Activated CD8-positive, alpha-beta T cell treated with anti-CD3 and anti-CD28 coated beads for 36 hours (primary cell): Measurements from ENCODE around the gene SRC. TPM values are rescaled to one million over a fixed set of nuclear protein-coding genes. Genes with fewer than 3 reads are reported as not detected.

Experiments used
- ATAC-seq: fragments of 200-7000 bp; cut with Tn5 transposase; one replicate; pipeline ENCODE4 v1.10.0; 2021; ENCODE audit warnings: mild to moderate bottlenecking, moderate library complexity
- CTCF ChIA-PET: fragments of 350-600 bp; sonication (Branson Sonifier 250); formaldehyde crosslinking; loops from one replicate; lab custom pipeline; 2021; ENCODE audit warnings: antibody characterized with exemption; lab: Charles Lee
- POLR2A ChIA-PET: fragments of 350-600 bp; sonication (Branson Sonifier 250); formaldehyde crosslinking; loops from one replicate; lab custom pipeline; 2021; ENCODE audit warnings: antibody characterized with exemption; lab: Charles Lee
- DNase-seq: peaks from one replicate; pipeline ENCODE4 v3.0.0-alpha.2; 2020
- H3K27ac Mint-ChIP-seq: one replicate; pipeline ENCODE4 v1.8.0; 2021; ENCODE audit warnings: mild to moderate bottlenecking, mixed read lengths
- H3K27me3 Mint-ChIP-seq: one replicate; pipeline ENCODE4 v1.8.0; 2021; ENCODE audit warnings: mixed read lengths
- H3K36me3 Mint-ChIP-seq: one replicate; pipeline ENCODE4 v1.8.0; 2021; ENCODE audit warnings: low read depth, mixed read lengths
- H3K4me1 Mint-ChIP-seq: one replicate; pipeline ENCODE4 v1.8.0; 2021; ENCODE audit warnings: low read depth, mixed read lengths
- H3K4me3 Mint-ChIP-seq: one replicate; pipeline ENCODE4 v1.8.0; 2021; ENCODE audit warnings: mild to moderate bottlenecking, moderate library complexity, mixed read lengths
- H3K9me3 Mint-ChIP-seq: one replicate; pipeline ENCODE4 v1.8.0; 2021; ENCODE audit warnings: mixed read lengths
- intact Hi-C: fragments of 100-400 bp; cut with micrococcal nuclease; formaldehyde crosslinking; loops from one replicate; pipeline ENCODE4 v1.10.0; 2022
- total RNA-seq, 2 experiments: library from RNA; stranded (reverse); gene quantifications; one replicate each; pipeline ENCODE4 v1.2.3, GENCODE V29; 2021
- TF ChIP-seq, protein P1 (sequence below): fragments of 200-600 bp; IDR thresholded peaks from one replicate; pipeline ENCODE4 v1.8.0; 2022; ENCODE audit warnings: antibody characterized with exemption, mild to moderate bottlenecking

The SRC gene
- total RNA-seq, 2 experiments from 2014 or later = 0.88 to 2.4 TPM

DNA sequence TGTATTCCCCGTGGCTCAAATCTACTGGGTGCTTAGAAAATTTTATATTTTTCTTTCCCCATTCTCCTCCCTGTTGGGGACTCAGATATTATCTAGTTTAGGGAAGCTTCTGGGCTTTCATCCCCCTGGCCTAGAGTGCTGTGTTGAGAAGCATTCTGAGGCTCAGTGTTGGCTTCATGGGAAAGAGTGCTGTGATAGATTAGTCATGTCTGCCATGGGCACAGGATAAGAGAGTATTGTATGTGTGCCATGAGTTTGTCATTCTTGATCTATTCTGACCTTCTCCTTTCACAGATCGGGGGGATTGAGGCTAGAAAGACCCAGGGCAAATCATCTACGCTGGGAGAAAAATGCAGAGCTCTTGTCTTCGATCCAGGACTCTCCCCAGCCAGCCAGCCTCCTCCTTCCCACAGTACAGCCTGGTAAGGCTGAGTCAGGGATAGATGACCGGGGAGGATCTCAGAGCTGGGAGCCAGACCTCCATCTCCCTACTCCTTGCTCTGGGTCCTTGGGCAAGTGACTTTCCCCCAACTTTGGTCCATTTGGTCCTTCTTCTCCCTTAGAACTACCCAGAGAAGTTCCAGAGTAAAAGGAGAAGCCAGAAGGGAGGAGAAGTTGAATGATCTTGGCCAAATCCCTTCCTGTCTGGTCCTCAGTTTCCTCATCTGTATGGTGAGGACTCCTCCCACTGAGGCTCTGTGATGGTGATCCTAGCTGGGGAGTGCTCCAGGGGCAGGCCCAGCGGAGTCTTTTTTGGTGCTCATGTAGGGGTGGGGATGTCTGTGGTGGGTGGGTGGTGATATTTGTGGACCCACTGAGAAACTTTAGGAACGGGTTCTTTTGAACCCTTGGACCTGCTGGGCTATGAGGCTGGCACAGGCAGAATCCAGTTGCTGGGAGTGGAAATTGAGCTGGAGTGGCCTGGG is 5.0 kb downstream of the SRC start:
- no peak overlapping the region for H3K4me3 Mint-ChIP-seq
- H3K27me3 Mint-ChIP-seq = no peaks in the 10 kb centered on the region
- H3K36me3 Mint-ChIP-seq = no peaks in the 10 kb centered on the region
- intact Hi-C loops = no loop called here
- no peak for DNase-seq
- ChIA-PET CTCF (interaction anchor here (1.0 to 2.1 kb wide), 2 partner anchors 34 to 181 kb away, joined by 3 to 5 read pairs; no protein-coding TSS in a partner anchor), POLR2A (no interaction called here)
- TF ChIP-seq, protein P1, sequence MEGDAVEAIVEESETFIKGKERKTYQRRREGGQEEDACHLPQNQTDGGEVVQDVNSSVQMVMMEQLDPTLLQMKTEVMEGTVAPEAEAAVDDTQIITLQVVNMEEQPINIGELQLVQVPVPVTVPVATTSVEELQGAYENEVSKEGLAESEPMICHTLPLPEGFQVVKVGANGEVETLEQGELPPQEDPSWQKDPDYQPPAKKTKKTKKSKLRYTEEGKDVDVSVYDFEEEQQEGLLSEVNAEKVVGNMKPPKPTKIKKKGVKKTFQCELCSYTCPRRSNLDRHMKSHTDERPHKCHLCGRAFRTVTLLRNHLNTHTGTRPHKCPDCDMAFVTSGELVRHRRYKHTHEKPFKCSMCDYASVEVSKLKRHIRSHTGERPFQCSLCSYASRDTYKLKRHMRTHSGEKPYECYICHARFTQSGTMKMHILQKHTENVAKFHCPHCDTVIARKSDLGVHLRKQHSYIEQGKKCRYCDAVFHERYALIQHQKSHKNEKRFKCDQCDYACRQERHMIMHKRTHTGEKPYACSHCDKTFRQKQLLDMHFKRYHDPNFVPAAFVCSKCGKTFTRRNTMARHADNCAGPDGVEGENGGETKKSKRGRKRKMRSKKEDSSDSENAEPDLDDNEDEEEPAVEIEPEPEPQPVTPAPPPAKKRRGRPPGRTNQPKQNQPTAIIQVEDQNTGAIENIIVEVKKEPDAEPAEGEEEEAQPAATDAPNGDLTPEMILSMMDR = no peak
- peaks cover 9% of the 10 kb centered on the region for H3K4me1 Mint-ChIP-seq
- H3K27ac Mint-ChIP-seq = no peak overlapping the region
- no peak for ATAC-seq
- H3K9me3 Mint-ChIP-seq = no peaks in the 10 kb centered on the region

DNA sequence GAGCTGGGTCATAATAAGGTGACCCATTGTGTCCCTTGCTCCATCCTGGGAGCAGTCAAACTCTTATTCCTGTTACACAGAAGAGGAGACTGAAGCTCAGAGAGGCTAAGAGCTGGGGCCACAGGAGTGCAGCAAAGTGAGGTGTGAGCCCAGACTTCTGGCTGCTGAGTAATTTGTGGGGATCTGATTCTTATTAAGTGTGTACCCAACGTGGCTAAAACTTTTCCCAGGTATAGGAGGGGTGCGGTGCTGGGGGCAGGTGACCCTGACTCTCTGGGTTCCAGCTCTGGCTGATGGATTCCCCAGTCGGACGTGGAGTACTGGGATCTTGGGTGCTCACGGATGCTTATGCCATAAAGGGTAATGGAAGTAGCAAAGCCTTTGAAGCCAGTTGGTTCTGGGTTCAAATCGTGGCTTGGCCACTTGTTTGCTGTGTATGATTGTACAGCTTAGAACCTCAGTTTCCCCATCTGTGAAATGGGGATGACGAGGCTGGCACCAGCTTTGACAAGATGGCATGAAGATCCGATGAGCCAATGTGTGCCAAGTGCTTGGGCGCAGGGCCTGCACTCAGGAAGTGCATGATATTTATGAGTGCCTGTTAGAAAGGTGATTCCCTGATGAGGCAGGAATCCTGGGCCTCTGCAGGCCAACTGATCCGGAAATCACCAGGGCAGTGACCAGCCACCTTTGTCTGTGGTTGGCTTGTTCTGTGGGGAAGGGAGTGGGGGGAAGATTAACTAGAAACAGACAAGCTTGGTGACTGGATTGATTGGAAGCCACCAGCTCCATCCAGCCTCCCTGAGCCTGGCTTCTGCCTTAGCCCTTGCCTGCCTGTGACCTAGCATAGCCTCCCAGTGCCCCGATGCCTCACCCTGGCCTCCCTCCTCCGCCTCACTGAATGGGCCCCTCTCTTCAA is 6.0 kb downstream of the SRC start:
- DNase-seq = no peak
- POLR2A ChIA-PET = no interaction called here
- CTCF ChIA-PET = interaction anchor here (1.0 to 2.1 kb wide), 2 partner anchors 33 to 180 kb away, joined by 3 to 5 read pairs; no protein-coding TSS in a partner anchor

DNA sequence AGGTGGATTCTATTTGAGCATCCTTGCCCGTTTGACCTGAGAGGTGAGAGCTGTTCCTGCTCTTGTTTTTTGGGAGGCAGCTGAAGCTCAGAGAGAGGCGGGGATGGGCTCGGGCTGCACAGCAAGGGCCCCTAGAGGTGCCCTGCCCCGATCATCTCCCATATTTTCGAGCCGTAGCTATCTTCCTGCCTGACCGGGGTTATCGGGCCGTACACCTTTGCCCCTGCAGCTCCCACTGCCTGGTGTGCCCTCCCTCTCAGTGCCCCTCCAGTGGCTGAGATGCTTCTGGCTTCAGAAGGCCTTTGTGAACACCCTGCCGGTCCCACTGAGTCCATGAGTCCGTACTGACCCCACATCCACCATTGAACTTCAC is 6.7 kb downstream of the SRC start:
- no peak overlapping the region for H3K27ac Mint-ChIP-seq
- intact Hi-C loops = no loop called here
- peaks cover 4% of the 10 kb centered on the region for H3K4me1 Mint-ChIP-seq
- H3K4me3 Mint-ChIP-seq = no peak overlapping the region
- H3K9me3 Mint-ChIP-seq = no peaks in the 10 kb centered on the region
- POLR2A ChIA-PET = no interaction called here
- no peak for DNase-seq
- TF ChIP-seq, protein P1 = no peak
- no peaks in the 10 kb centered on the region for H3K36me3 Mint-ChIP-seq
- CTCF ChIA-PET = no interaction called here
- H3K27me3 Mint-ChIP-seq = no peaks in the 10 kb centered on the region
- ATAC-seq = no peak

More for the DNA sequence above, 6.0 kb downstream of the SRC start:
- Mint-ChIP-seq H3K27me3 (no peaks in the 10 kb centered on the region), H3K9me3 (no peaks in the 10 kb centered on the region), H3K27ac (no peak overlapping the region), H3K4me3 (no peak overlapping the region), H3K4me1 (peaks cover 9% of the 10 kb centered on the region), H3K36me3 (no peaks in the 10 kb centered on the region)
- TF ChIP-seq, protein P1 = no peak
- intact Hi-C loops = no loop called here
- no peak for ATAC-seq

DNA sequence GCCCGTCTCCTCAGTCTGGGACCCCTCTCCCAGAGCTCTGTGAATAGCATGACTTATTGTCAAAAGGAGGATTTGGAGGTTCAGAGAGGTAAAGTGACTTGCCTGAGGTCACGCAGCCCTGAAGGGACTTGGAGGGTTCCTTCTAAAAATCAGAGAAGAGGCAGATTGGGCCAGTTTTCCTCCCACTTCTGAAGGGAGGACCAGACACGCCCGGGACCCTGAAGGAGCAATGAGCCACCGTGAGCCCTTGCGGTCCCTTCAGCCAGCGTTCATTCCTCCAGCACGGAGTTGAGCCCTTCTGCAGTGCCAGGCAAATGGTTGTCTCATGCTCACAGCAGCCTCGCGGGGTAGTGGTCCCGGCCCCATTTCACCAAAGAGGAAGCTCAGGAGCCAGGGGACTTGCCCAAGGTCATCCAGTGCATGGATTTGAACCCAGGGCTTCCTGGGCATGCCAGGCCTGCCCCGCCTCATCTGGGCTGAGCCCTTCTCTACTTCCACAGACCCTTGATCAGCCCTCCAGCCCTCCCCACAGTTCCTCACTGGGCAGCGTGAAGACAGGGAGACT is 7.4 kb downstream of the SRC start:
- intact Hi-C loops = no loop called here
- POLR2A ChIA-PET = interaction anchor here (0.9 kb wide), 1 partner anchor 64 kb away, joined by 3 read pairs; the partner anchor contains the start of gene MANBAL
- ATAC-seq (no peak), DNase-seq (no peak)
- TF ChIP-seq, protein P1 = no peak
- Mint-ChIP-seq H3K36me3 (no peaks in the 10 kb centered on the region), H3K4me1 (no peaks in the 10 kb centered on the region), H3K4me3 (no peak overlapping the region), H3K9me3 (no peaks in the 10 kb centered on the region), H3K27me3 (no peaks in the 10 kb centered on the region), H3K27ac (no peak overlapping the region)
- CTCF ChIA-PET = no interaction called here
